Ureter (tissue), 1 donor: ENCODE measurements around the gene ANLN. TPM values are rescaled to one million over a fixed set of nuclear protein-coding genes. Genes with fewer than 3 reads are reported as not detected.

Experiments
- DNase-seq: peaks from one replicate; pipeline ENCODE4 v3.0.0-alpha.2; 2020; ENCODE audit warnings: low spot score
- total RNA-seq: library from RNA; stranded (reverse); gene quantifications from one replicate; pipeline ENCODE4 v1.2.4, GENCODE V29; 2023
- donor health status: DM: yes; HTN: yes; CAD: no.

The ANLN gene, protein sequence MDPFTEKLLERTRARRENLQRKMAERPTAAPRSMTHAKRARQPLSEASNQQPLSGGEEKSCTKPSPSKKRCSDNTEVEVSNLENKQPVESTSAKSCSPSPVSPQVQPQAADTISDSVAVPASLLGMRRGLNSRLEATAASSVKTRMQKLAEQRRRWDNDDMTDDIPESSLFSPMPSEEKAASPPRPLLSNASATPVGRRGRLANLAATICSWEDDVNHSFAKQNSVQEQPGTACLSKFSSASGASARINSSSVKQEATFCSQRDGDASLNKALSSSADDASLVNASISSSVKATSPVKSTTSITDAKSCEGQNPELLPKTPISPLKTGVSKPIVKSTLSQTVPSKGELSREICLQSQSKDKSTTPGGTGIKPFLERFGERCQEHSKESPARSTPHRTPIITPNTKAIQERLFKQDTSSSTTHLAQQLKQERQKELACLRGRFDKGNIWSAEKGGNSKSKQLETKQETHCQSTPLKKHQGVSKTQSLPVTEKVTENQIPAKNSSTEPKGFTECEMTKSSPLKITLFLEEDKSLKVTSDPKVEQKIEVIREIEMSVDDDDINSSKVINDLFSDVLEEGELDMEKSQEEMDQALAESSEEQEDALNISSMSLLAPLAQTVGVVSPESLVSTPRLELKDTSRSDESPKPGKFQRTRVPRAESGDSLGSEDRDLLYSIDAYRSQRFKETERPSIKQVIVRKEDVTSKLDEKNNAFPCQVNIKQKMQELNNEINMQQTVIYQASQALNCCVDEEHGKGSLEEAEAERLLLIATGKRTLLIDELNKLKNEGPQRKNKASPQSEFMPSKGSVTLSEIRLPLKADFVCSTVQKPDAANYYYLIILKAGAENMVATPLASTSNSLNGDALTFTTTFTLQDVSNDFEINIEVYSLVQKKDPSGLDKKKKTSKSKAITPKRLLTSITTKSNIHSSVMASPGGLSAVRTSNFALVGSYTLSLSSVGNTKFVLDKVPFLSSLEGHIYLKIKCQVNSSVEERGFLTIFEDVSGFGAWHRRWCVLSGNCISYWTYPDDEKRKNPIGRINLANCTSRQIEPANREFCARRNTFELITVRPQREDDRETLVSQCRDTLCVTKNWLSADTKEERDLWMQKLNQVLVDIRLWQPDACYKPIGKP
- total RNA-seq = 5.8 TPM

DNA sequence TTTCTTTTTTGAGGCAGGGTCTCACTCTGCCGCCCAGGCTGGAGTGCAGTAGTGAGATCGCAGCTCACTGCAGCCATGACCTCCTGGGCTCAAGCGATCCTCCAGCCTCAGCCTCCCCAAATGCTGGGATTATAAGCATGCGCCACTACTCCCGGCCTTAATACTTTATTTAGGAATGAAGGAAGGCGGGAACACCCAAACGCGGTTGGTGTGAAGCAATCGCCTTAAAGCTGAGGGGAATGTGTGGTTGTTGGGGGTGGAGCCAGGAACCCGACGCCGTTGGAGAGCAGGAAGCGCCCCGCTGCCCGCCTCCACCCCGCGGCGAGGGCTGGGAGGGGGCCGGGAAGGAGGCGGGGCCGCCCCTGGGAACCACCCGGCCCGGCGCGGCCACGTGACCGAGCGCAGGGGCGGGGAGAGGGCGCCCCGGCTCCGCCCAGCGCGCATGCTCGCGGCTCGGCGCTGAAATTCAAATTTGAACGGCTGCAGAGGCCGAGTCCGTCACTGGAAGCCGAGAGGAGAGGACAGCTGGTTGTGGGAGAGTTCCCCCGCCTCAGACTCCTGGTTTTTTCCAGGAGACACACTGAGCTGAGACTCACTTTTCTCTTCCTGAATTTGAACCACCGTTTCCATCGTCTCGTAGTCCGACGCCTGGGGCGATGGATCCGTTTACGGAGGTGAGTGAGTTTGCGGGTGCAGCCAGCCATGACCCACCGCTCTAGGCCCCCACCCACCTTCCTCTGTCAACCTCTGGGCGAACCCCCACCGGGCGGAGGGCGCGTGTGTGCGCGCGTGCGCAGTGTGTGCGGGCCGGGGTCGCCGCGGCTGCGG, at the start of gene ANLN:
Gene ANLN, plus strand, starts transcription at position 492 of the 828 bp plus-strand sequence. Its CDS starts 165 bp downstream, at position 657.
- DNase-seq = peak; percentile 89

DNA sequence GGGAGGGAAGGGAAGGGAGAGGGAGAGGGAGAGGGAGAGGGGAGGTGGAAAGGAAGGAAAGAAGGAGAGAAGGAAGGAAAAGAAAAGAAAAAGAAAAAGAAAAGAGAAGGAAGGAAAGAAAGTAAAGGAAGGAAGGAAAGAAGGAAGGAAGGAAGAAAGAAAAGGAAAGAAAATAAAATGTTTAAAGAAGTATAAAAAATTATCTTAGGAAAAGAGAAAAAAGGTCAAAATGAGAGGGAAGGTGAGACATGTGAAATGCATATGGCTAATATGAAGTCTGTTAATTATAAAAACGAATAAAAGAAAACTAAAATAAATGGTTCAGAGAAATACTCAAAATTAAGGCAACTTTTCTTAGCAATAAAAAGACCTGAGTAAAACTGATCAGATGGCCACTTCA, 46.1 kb upstream of the ANLN start:
- DNase-seq = no peak

DNA sequence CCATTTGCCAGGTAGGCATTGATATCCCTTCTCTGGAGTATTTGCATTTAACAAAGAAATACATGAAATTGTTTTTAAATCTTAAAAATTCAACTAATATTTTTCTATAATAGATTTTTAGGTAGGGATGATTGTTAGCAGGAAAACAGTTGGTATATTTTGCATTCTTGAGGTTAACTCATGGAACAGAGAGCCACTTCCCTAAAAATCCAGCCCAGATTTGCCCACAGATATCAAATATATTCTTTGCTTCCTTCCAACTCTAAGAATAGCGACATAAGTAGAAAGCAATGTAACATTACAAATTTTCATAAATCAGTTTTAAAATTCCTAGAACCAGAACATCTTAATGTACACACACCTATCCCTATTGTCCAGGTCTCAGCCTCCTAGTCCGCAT, 45.0 kb upstream of the ANLN start:
- no peak for DNase-seq

DNA sequence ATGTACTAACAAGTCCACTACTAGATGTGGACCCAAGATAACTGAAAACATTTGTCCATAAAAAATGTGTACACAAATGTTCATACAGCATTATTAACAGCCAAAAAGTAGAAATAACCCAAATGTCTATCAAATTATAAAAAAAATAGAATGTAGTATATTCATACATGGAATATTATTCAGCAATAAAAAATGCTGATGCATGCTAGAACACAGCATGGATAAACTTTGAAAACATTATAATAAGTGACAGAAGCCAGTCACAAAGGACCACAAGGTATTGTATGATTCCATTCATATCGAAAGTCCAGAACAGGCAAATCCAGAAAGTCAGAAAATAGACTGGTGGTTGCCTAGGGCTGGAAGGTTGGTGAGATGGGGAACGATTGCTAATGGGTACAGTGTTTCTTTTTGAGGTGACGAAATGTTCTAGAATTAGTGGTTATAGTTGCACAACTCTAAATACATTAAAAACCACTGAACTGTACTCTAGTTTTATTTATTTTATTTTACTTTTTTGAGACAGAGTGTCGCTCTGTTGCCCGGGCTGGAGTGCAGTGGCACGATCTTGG, 43.3 kb upstream of the ANLN start:
- DNase-seq = no peak

DNA sequence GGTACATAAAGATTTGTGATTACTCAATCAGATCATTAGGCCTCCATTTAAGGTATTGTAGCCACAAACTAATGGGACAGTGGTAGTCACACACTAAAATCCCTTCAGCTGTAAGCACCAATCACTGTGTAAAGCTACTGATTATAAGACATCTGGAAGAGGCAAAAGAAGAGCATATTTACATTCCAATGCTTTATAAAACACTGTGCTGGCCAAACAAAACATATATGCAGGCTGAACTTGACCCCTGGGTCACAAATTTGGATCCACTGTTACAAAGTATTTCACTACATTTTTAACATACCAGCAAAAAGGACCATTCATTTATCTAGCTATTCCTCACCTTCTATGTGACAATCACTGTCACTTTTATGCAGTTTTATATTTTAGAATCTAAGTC, 41.4 kb upstream of the ANLN start:
- no peak for DNase-seq

DNA sequence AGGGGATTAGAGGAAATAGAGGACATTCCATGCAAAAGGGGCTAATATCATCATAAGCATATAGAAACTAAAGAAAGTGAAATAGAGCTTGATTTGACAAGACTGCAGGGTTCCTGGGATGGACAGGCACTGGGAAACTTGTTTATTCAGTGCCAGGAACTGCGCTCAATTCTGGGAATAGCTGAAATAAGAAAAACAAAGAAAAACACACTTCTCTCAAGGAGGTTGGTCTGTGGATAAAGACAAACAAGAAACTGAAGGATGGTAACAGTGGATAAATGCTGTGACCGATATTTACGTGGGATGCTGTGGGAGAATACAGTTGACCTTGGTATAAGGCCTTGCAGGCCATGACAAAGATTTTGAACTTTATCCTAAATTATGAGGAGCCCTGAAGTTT, 40.9 kb upstream of the ANLN start:
- DNase-seq = no peak

DNA sequence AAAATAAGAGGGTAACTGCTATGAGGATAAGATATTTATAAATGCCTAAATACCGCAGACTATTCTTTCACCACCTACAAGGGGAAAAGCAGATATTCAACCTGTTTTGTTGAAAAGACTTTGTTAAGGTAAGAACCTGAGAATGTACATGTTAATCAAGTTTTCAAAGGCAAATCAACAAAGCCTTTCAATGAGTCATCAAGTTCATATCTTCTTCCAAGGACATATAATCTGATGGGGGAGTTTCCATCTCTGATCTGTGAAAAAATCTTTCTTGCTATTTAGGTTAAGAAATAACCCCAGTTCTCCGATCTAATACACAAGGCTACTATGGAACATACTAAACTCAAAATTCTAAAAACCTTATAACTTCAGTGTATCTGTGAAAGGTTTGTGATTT, 40.0 kb upstream of the ANLN start:
- DNase-seq = no peak

DNA sequence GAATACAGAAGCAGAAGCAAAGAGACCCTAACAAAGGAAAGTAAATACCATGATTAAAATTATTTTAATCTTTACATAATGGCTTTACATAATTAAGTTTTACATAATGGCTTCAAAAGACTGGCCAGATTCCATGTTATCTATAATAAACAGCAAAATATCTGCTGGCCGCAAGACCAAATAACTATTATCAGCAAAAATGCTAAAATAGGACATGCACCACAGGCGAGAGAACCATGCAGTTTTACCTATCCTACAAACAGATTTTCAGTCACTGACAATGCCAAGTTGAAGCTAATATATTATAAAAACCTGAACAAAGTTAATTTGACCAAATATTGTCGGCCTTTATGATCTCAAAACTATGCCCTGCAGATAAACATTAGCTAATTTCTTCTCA, 34.2 kb upstream of the ANLN start:
- no peak for DNase-seq

DNA sequence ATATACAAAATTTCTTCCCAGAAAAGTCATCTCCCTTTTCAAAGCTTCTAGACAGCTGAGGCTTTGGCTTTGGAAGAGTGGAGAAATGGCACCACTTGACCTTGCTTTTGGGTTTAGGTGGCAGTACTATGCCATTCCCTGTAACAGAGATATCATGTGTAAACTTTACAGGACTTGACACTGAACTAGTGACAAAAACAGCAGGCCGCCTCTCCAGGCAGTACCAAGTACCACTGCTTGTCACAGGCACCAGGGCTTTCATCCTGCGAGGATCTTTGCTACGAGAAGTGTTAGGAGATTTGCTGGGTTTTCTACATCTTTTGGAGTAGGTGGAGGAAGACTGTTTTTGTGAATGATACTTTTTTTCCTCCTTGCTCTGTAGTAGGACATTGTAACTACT, 32.6 kb upstream of the ANLN start:
- no peak for DNase-seq

DNA sequence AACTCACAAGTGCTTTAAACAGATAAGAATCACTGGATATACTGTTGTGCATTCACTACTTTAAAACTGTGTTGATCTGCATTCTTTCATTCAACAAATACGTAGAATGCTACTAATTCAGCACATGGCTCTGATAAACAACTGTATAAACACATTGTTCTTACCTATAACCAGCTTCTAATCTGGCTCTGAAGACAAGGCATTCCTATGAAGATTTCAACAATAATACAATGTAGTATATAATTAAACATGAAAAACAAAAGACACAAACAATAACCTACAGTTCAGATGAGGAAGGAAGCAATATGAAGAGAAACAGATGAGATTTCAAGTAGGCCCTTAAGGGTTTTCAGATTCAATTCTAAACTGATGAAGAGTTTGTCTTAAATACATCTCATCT, 31.1 kb upstream of the ANLN start:
- no peak for DNase-seq

DNA sequence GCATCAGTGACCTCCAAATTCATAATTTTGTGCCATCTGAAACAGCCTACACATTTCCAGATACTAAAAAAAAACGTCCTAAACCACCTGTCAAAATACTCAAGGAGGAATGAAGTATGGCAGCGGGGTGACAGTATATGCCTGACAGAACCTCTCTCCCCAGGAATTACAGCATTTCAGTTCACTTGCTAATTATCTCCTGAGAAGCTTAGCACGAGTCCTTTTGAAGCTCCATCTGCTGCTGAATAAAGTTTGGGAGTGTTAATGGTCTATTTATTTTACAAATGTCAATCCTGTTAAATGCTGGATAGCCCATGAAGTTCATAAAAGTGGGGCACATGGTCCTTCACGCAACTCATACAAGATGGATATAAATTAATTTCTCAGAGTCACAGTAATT, 29.4 kb upstream of the ANLN start:
- DNase-seq = no peak

DNA sequence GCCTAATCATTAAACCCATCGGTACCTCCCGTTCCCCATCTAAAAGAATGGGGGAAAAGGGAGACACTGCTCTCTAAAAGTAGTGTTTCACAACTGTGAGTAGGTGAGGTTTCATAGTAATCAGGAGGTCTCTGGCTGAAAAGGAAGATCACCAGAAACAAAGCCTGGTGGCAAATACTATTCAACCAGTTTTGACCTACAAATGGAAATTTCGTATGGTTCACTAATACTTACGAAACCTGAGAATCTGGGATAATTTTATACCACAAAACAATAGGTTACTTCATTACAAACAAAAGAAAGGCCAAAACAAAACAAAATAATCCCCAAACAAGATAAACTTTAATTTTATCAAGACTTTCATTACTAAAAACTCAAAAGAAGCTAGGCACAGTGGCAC, 28.4 kb upstream of the ANLN start:
- no peak for DNase-seq

DNA sequence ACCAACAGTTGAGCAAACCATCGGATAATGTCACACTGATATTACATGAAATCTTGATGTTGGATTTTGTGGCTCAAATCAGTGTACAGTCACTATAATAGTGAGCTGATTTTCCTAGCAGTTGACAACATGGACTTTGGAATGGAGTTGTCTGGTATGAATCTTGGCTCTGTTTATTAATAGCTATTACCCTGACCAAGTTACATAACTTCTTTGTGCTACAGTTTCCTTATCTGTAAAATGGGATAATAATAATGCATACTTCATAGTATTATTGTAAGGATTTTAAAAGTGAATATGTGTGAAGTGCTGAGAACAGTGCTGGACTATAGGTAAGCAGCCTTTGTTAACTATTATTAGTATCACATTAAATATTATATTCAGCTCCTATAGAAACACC, 26.1 kb upstream of the ANLN start:
- DNase-seq = no peak

DNA sequence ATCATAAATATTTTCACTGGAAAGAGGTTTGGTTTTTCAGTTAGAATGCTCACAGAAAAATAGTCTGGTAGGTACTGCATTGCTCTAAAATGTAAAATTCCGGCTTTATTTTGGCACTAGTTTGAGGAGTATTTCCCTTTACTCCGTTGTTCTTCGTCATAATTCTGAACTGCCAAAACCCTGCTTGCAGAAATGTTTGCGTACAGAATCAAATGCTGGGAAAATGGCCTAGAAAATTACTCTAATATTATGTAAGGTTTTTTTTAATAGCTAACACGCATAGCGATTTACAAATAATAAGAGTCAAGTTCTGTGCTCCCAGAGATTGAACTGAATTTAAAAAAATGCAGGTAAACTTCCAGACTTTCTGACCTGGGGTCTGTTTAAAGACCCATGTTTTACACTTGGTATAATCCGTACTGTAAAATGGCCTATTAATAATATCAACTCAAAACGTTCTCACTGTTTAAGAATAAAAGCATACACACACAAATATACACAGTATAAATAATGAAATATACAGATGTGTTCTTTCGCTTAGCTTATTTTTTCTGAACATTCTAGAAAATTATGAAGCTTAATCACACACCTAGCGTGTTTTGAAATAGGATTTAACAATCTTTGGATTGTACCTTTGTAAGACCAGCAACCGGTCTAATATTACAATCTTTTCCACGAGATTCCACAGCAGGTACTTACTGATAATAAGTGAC, 23.5 kb upstream of the ANLN start:
- no peak for DNase-seq

DNA sequence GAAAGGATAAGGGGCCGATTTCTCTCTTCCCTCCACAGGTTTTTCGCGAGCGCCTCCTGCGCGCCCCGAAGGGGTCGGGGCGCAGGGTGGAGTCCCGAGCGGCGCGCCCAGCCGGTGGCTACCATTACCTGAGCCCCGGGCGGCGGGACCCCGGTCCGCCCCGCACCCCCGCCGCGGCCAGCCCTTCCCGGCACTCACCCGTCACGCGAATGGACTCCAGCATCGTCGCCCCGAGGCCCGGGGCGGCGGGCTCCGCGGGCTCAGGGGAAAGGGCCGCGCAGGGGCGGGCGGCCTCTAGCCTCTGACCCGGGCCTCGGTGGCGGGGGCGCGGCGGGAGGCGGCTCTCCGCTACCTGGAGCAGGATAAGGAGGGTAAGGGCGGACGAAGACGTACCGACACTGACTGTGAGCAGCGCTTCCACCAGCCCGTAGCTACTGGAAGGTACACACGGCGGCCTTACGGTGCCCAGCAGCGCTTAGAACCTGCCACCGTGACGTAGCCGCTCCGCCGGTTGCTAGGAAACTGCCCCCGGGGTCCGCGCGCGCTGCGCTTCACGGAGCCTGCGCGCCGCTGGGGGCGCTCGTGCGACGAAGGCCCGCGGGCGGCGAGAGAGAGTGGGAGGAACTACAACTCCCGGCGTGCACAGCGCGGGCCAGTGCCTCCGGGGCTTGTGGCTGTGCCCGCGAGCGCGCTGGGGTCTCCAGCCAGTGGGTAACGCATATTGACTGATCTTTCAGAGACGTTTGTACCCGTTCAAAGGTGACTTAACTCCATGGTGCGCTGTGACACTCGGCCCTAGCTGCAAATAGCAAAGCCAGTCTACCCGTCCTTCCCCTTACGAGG, 22.7 kb upstream of the ANLN start:
- DNase-seq = peak; percentile 84

DNA sequence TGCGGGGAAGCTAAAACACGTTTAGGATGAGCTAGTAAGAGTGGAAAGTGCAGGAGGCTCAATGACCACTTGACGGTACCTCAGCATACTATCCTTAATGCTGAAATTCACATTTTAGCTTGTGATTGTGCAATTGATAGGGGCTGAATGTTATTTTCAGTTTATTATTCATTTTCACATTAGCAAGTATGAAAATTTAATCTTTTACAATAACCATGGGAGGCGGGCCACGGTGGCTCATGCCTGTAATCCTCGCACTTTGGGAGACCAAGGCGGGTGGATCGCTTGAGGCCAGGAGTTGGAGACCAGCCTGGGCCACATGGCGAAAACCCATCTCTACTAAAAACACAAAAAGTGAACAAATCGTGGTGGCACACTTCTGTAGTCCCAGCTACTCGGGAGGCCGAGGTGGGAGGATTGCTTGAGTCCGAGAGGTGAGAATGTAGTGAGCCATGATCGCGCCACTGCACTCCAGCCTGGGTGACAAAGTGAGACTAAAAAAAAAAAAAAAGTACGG, 22.0 kb upstream of the ANLN start:
- DNase-seq = no peak

DNA sequence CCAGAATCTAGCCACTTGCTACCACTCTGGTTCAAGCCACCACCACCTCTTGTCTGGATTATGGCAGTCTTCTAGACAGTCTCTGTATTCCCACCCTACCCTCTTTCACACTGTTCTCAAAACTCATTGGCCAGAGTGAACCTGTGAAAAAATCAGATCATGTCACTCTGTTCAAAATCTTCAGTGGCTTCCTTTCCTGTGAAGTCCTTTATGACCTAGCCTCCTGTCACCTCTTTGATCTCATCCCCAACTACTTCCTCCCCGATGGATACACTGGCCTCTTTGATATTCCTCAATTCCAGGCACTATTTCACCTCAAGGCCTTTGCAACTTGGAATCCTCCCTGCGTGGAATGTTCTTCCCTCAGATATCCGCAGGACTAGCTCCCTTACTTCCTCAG, 21.2 kb upstream of the ANLN start:
- no peak for DNase-seq

DNA sequence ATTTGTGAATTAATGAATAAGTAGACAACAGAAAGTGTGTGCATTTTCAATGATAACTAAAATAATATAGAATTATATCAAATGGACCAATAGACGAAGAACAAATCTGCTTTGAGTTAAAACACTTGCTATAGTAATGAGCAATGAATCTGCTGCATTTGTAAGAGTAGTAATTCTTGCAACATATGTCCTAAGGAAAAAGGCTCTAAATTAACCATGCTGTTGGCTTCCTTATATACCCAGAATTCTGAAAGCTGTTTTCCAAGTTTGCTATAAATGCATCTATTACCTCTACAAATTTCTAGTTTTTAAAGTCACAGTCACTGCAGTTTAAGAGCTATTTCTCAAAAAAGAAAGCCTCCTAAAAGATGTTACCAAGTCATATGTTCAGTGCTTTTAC, 20.5 kb upstream of the ANLN start:
- no peak for DNase-seq

DNA sequence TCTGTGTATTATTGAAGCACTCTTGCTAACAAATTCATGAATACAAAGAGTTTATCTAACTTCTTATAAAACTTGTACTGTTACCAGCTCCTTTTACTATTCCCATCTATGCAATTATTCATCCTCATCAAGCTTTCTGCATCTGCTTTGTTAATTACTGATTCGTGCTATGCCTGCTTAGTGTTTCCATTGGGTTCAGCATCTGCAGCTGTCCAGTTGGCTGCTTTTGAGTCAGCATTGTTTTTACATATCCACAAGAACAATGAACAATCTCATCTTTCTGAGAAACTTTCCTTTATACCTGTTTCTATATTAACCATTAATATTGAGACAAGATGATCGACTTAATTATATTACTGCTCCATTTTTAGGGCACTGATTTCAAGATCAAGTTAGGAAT, 19.6 kb upstream of the ANLN start:
- DNase-seq = no peak

DNA sequence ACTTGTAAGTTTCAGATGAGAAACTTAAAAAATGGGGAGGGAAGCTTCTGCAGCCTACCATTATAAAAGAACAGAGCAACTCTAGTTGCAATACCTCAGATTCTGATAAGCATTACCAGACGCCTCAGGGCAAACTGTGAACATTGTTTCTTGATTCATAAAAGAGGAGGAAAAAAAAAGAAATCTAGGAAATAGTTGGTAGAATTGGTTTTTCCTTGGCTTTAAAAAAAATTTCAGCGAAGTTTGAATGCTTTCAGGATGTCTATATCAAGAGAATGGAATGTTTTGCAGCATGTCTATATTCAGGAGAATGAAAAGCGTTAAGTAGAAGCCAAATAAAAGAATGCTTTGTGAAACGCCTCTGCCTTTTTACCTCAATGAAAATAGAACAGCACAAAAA, 17.5 kb upstream of the ANLN start:
- DNase-seq = no peak
